ENCODE measurements around the gene HHIPL1. TPM values are rescaled to one million over a fixed set of nuclear protein-coding genes. Genes with fewer than 3 reads are reported as not detected.

The HHIPL1 gene
- total RNA-seq, 2 experiments from 2014 or later, result 0.29 to 0.38 TPM

GRCh38 chr14:99676657-99677056 lies 31.7 kb downstream of the HHIPL1 start:
- Mint-ChIP-seq H3K4me3 (no peak overlapping the region), H3K36me3 (no peaks in the 10 kb centered on the region), H3K27me3 (peaks cover 7% of the 10 kb centered on the region), H3K27ac (no peak overlapping the region), H3K9me3 (peaks cover 12% of the 10 kb centered on the region), H3K4me1 (ENCODE audit: low read depth) (peaks cover 17% of the 10 kb centered on the region)
- ChIA-PET POLR2A (no interaction called here), CTCF (interaction anchor here (1.7 kb wide), 1 partner anchor 11 kb away, joined by 7 read pairs; no protein-coding TSS in a partner anchor)
- intact Hi-C loops (cut with micrococcal nuclease), result no loop called here
- peak; percentile 20 for DNase-seq

GRCh38 chr14:99677231-99678140 lies 32.6 kb downstream of the HHIPL1 start:
- H3K27ac Mint-ChIP-seq, result no peak overlapping the region

DNA sequence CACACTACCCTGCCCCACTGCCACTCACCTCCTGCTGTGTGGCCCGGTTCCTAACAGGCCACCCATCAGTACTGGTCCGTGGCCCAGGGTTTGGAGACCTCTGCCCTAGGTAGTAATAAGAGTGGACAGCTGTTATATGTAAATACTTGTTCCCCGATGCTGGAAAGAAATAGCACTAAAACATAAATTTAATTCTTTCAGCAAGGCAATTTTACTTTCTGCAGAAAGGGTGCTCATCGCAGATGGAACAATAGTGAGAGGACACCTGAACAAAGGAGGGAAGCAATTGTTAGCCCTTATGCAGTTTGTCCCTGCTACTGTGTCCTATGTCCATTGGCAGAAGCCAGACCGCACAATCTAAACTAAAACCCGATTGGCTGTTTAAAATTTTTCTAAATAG lies 33.3 kb downstream of the HHIPL1 start:
- Mint-ChIP-seq H3K4me3 (no peak overlapping the region), H3K4me1 (ENCODE audit: low read depth) (peaks cover 8% of the 10 kb centered on the region), H3K27me3 (no peaks in the 10 kb centered on the region), H3K36me3 (no peaks in the 10 kb centered on the region), H3K27ac (no peak overlapping the region), H3K9me3 (peaks cover 12% of the 10 kb centered on the region)
- intact Hi-C loops (cut with micrococcal nuclease), result no loop called here
- DNase-seq, result no peak
- CTCF ChIA-PET, result no interaction called here
- POLR2A ChIA-PET, result no interaction called here

More at GRCh38 chr14:99677231-99678140, 32.6 kb downstream of the HHIPL1 start:
- H3K27me3 Mint-ChIP-seq, result peaks cover 6% of the 10 kb centered on the region
- intact Hi-C loops (cut with micrococcal nuclease), result no loop called here
- ChIA-PET CTCF (interaction anchor here (1.7 kb wide), 1 partner anchor 10 kb away, joined by 7 read pairs; no protein-coding TSS in a partner anchor), POLR2A (no interaction called here)
- no peak overlapping the region for H3K4me3 Mint-ChIP-seq
- DNase-seq, result no peak
- H3K9me3 Mint-ChIP-seq, result peaks cover 12% of the 10 kb centered on the region
- peaks cover 16% of the 10 kb centered on the region for H3K4me1 Mint-ChIP-seq (ENCODE audit: low read depth)
- H3K36me3 Mint-ChIP-seq, result no peaks in the 10 kb centered on the region

DNA sequence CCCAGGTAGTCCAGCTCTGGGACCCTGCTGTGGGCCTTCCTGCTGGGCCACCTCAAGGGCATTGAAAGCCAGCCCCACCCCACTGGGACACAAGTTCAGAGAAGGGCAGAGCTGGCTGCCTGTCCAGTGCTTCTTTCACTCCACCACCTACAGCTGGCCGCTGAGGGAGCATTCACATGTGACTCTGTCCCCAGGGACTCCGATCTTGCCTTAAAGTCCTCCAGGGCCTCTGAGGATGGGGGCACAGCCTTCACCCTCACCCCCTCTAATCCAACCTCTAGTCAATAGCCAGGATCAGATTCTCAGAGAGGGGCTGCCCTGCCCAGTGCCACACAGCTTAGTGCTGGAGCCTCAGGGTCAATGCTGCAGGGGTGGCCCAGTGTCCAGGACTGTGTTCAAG lies 34.2 kb downstream of the HHIPL1 start:
- ChIA-PET POLR2A (no interaction called here), CTCF (interaction anchor here (1.0 to 1.8 kb wide), 3 partner anchors 10 to 207 kb away, joined by 3 to 9 read pairs (median 3); no protein-coding TSS in a partner anchor)
- peaks cover 12% of the 10 kb centered on the region for H3K9me3 Mint-ChIP-seq
- intact Hi-C loops (cut with micrococcal nuclease), result no loop called here
- no peak overlapping the region for H3K4me3 Mint-ChIP-seq
- H3K36me3 Mint-ChIP-seq, result no peaks in the 10 kb centered on the region
- peaks cover 8% of the 10 kb centered on the region for H3K4me1 Mint-ChIP-seq (ENCODE audit: low read depth)
- DNase-seq, result no peak
- no peak overlapping the region for H3K27ac Mint-ChIP-seq
- no peaks in the 10 kb centered on the region for H3K27me3 Mint-ChIP-seq

- DNase-seq, result no peak
- Mint-ChIP-seq H3K4me1 (ENCODE audit: low read depth) (peaks cover 8% of the 10 kb centered on the region), H3K27me3 (no peaks in the 10 kb centered on the region), H3K36me3 (no peaks in the 10 kb centered on the region), H3K9me3 (peaks cover 12% of the 10 kb centered on the region), H3K27ac (no peak overlapping the region), H3K4me3 (no peak overlapping the region)
- ChIA-PET POLR2A (no interaction called here), CTCF (interaction anchor here (1.0 to 1.8 kb wide), 4 partner anchors 9 to 219 kb away, joined by 3 to 9 read pairs (median 4); no protein-coding TSS in a partner anchor)
- intact Hi-C loops (cut with micrococcal nuclease), result no loop called here
Observed at GRCh38 chr14:99679543-99679942, 34.6 kb downstream of the HHIPL1 start.

DNA sequence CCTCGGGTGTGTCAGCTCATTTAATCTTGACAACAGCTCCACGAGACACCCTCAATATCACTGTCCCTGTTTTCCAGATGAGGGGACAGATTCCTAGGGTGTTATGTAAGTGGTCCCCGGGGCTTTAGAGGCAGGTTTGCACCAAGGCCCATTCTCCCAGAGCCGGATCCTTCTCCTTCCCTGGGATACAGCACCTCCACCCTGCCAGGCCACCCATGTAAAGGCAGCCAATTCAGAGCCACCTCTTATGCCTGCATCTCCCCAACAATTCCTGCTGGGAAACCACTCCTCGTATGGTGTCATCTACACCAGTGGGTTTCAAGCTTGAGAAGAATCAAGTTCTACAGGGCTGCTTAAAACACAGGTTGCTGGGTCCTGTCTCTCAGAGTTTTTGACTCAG lies 35.1 kb downstream of the HHIPL1 start:
- DNase-seq, result no peak
- CTCF ChIA-PET, result interaction anchor here (1.0 to 1.8 kb wide), 4 partner anchors 9 to 219 kb away, joined by 3 to 9 read pairs (median 4); no protein-coding TSS in a partner anchor
- Mint-ChIP-seq H3K4me1 (ENCODE audit: low read depth) (peaks cover 8% of the 10 kb centered on the region), H3K9me3 (peaks cover 12% of the 10 kb centered on the region), H3K36me3 (no peaks in the 10 kb centered on the region), H3K27me3 (no peaks in the 10 kb centered on the region), H3K4me3 (no peak overlapping the region), H3K27ac (no peak overlapping the region)
- POLR2A ChIA-PET, result no interaction called here
- intact Hi-C loops (cut with micrococcal nuclease), result loop anchor here (5.0 to 10.0 kb wide), 2 partner anchors 163 to 515 kb away; no protein-coding TSS in a partner anchor

DNA sequence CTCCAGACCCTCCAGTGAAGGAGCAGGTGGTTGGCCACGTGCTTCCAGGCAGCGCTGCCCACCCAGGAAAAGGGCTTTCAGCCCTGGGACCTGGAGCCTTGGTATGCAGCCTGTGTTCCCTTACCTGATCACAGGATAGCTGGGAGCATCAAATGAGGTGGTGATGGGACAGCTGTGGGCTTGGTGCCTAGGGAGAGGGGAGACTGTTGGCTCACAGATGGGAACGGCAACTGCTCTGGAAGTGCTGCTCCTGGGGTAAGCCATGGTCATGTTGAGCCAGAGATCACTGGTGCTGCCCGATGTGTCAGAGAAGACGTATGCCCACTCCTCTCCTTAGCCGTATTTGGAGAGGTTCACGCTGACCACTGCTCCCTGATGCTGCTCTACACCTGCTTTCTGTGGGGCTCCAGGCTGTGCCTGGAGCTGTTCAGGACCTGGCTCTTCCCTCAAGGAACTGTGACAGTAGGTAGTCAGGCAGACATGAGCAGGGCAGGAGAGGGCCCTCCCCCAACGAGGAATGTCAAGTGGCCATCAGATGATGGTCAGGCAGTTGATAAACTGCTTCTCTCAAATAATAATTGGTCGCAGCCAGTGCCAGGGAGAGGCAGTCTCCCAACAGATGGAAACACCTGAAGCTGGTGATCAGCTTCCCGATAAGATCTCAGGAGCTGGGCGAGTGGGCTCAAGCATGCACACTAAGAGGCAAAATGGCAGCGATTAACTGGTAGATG lies 36.3 kb downstream of the HHIPL1 start:
- ChIA-PET CTCF (interaction anchor here (1.7 kb wide), 1 partner anchor 204 kb away, joined by 4 read pairs; no protein-coding TSS in a partner anchor), POLR2A (no interaction called here)
- peaks cover 12% of the 10 kb centered on the region for H3K9me3 Mint-ChIP-seq
- no peak overlapping the region for H3K27ac Mint-ChIP-seq
- intact Hi-C loops (cut with micrococcal nuclease), result loop anchor here (5.0 to 10.0 kb wide), 2 partner anchors 164 to 514 kb away; no protein-coding TSS in a partner anchor
- no peak overlapping the region for H3K4me3 Mint-ChIP-seq
- peaks cover 3% of the 10 kb centered on the region for H3K4me1 Mint-ChIP-seq (ENCODE audit: low read depth)
- no peaks in the 10 kb centered on the region for H3K36me3 Mint-ChIP-seq
- peaks cover 2% of the 10 kb centered on the region for H3K27me3 Mint-ChIP-seq
- no peak for DNase-seq

DNA sequence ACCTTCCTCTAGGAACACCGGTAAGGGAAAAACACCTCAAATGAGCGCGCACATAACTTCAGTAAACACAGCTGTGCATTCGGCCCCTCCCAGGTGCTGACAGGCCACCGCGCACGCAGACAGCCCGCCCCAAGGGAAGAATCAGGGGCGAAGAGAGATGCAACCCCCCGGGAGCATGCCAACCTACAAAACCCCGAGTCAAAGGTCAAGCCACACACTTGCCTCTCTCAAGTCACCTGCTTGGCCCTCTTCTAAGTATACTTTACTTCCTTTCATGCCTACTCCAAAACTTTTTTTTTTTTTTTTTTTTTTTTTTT lies 36.9 kb downstream of the HHIPL1 start:
- ChIA-PET POLR2A (no interaction called here), CTCF (interaction anchor here (1.3 to 1.7 kb wide), 2 partner anchors 48 to 204 kb away, joined by 4 read pairs; no protein-coding TSS in a partner anchor)
- Mint-ChIP-seq H3K27me3 (peaks cover 2% of the 10 kb centered on the region), H3K27ac (no peak overlapping the region), H3K36me3 (no peaks in the 10 kb centered on the region), H3K9me3 (peaks cover 12% of the 10 kb centered on the region), H3K4me1 (ENCODE audit: low read depth) (peaks cover under 1% of the 10 kb centered on the region), H3K4me3 (no peak overlapping the region)
- intact Hi-C loops (cut with micrococcal nuclease), result loop anchor here (2.0 to 10.0 kb wide), 3 partner anchors 77 to 513 kb away; partner anchors contain the start of gene CCDC85C
- no peak for DNase-seq

- POLR2A ChIA-PET, result no interaction called here
- DNase-seq, result peak; percentile 88
- CTCF ChIA-PET, result interaction anchor here (0.6 to 1.7 kb wide), 14 partner anchors 10 to 217 kb away, joined by 3 to 7 read pairs (median 4); no protein-coding TSS in a partner anchor
Observed at GRCh38 chr14:99682809-99683618, 38.1 kb downstream of the HHIPL1 start.

DNA sequence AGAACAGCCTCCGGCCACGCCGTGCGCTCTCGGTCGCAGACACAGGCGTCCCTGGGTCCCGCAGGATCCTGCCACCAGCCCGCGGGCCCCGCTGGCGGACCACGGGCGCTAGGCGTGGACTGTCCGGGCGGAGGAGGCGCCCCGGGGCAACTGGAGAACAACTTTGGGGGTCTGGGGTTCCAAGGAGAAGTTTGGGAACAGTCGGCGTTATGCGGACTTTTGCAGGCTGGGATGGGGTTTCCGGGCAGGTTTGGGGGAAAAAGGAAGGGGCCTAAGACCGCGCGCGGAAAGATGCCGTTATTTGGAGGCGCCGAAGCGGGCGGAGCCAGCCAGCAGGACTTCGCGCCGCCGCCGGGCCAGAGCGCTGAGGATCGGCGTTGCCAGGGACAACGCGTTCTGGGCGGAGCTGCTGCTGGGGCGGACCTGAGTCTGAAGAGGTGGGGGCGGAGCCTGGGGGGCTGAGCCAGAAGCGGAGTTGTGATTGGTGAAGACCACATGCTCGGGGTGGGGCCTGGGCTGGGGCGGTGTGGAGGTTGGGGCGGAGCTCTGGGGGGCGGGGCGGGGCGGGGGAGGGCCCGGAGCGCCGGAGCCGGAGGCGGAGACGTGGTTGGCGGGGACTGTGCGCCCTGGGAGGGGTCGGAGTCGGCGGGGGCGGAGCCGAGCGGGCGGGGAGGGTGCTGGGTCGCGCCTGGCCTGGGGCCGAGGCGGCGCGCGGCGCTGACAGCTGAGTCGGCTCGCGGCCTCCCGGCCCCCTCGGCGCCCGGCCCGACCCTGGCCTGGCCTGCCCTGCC lies 38.9 kb downstream of the HHIPL1 start, which contains the start of gene CYP46A1:
Gene CYP46A1, plus strand, starts transcription at position 680 of the 791 bp plus-strand sequence. CDS start 120 bp downstream, outside the sequence.
- peak within 1 kb of the TSS; percentile 71 for H3K27ac Mint-ChIP-seq
- DNase-seq, result peak; percentile 100
- H3K4me3 Mint-ChIP-seq, result peak within 1 kb of the TSS; percentile 84
- intact Hi-C loops (cut with micrococcal nuclease), result loop anchor here (1.0 to 10.0 kb wide), 5 partner anchors 79 to 511 kb away; partner anchors contain the start of genes CCDC85C and CCNK
- H3K4me1 Mint-ChIP-seq (ENCODE audit: low read depth), result peaks cover 3% of the 10 kb centered on the region
- H3K9me3 Mint-ChIP-seq, result peaks cover 2% of the 10 kb centered on the region
- H3K36me3 Mint-ChIP-seq, result no peaks in the 10 kb centered on the region
- ChIA-PET POLR2A (interaction anchor here (0.9 to 1.2 kb wide), 4 partner anchors 17 to 691 kb away, joined by 3 to 8 read pairs (median 4); partner anchors contain the start of genes CCDC85C, CCNK and SETD3), CTCF (interaction anchor here (0.6 to 1.5 kb wide), 15 partner anchors 12 to 217 kb away, joined by 3 to 7 read pairs (median 4); partner anchors contain the start of gene CCDC85C)
- H3K27me3 Mint-ChIP-seq, result peaks cover 6% of the 10 kb centered on the region

More at GRCh38 chr14:99682809-99683618, 38.1 kb downstream of the HHIPL1 start:
- peaks cover 8% of the 10 kb centered on the region for H3K9me3 Mint-ChIP-seq
- H3K4me3 Mint-ChIP-seq, result peak overlapping the region; percentile 84
- intact Hi-C loops (cut with micrococcal nuclease), result loop anchor here (1.0 to 10.0 kb wide), 4 partner anchors 78 to 512 kb away; partner anchors contain the start of gene CCDC85C
- H3K36me3 Mint-ChIP-seq, result no peaks in the 10 kb centered on the region
- peak overlapping the region; percentile 71 for H3K27ac Mint-ChIP-seq
- H3K4me1 Mint-ChIP-seq (ENCODE audit: low read depth), result peaks cover 2% of the 10 kb centered on the region
- H3K27me3 Mint-ChIP-seq, result peaks cover 2% of the 10 kb centered on the region
